ENCODE measurements around the gene HLCS. TPM values are rescaled to one million over a fixed set of nuclear protein-coding genes. Genes with fewer than 3 reads are reported as not detected.
A peak's percentile ranks its signal among the peaks of the same experiment; 100 is the strongest.

Gene HLCS
- total and polyA plus RNA-seq, 2 of the 4 experiments (the other 2 are of a cell fraction): 10.6 to 21.0 TPM

DNA sequence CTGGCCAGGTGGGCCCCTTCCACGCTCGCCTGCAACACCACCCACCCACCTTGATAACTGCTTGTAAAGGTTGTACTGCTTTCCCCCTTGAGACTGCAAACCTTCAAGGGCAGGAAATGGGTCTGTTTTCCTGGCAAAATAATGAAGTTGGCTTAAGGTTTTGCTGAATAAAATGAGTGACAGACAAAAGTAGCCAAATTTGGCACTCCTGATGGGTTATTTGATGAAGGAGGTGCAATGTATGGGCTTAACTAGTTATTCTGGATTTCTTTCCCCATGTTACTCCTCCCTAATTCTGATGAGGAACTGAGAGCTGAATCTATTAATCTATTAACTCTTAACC lies 14.6 kb upstream of the HLCS start:
- H3K4me3 ChIP-seq (ENCODE audit: insufficient read depth, low read depth, low read length): no peak overlapping the region; the same call in 1 of the 2 replicates
- no peak overlapping the region for H3K4ac ChIP-seq (ENCODE audit: low read depth, low read length)
- H4K8ac ChIP-seq (ENCODE audit: low read depth in 2 of 2, low read length in 2 of 2): 0 out of 4 replicates have a peak overlapping the region, but pooled peaks of 1 of the 2 experiments have one; percentile 24
- H2AK9ac ChIP-seq (replicated peaks; ENCODE audit: low read depth, low read length, poor library complexity): no peak overlapping the region
- no peak overlapping the region for H4K5ac ChIP-seq (ENCODE audit: low read depth, low read length)
- H4K91ac ChIP-seq (ENCODE audit: insufficient read depth, low read depth, low read length): no peak overlapping the region
- peak overlapping the region; percentile 88 for H2AFZ ChIP-seq (replicated peaks; ENCODE audit: low read length, poor library complexity)
- no peak overlapping the region for H3K18ac ChIP-seq (ENCODE audit: low read depth, low read length)
- in situ Hi-C loops (cut with MboI; ENCODE audit: low sequenced_read_pairs): no loop called here
- TF ChIP-seq, protein P1, sequence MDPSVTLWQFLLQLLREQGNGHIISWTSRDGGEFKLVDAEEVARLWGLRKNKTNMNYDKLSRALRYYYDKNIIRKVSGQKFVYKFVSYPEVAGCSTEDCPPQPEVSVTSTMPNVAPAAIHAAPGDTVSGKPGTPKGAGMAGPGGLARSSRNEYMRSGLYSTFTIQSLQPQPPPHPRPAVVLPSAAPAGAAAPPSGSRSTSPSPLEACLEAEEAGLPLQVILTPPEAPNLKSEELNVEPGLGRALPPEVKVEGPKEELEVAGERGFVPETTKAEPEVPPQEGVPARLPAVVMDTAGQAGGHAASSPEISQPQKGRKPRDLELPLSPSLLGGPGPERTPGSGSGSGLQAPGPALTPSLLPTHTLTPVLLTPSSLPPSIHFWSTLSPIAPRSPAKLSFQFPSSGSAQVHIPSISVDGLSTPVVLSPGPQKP (IDR thresholded peaks at IDR 0.05; ENCODE audit: borderline replicate concordance, low read depth, low read length): no peak
- no peak for TF ChIP-seq RFX5 (IDR thresholded peaks at IDR 0.05; ENCODE audit: low read depth, low read length)
- no peak for TF ChIP-seq MXI1 (IDR thresholded peaks at IDR 0.05; ENCODE audit: borderline replicate concordance, low read depth, low read length)
- no peak for TF ChIP-seq BHLHE40 (IDR thresholded peaks at IDR 0.05; ENCODE audit: low read depth, low read length)
- TF ChIP-seq POLR2A (IDR thresholded peaks at IDR 0.05; ENCODE audit: low read depth, low read length): no peak
- TF ChIP-seq CTCF (conservative IDR thresholded peaks at IDR 0.05; ENCODE audit: low read depth, low read length): no peak
- no peak for TF ChIP-seq FOS (IDR thresholded peaks at IDR 0.05; ENCODE audit: low read depth, low read length)
- H3K36me3 ChIP-seq (ENCODE audit: control insufficient read depth, insufficient read depth, low read length): no peaks in the 10 kb centered on the region
- H3K23ac ChIP-seq (ENCODE audit: low read depth, low read length): no peak overlapping the region
- peak overlapping the region; percentile 62; the same call in 1 of the 2 replicates for H3K4me2 ChIP-seq (ENCODE audit: low read depth, low read length)
- no peak overlapping the region for H2AK5ac ChIP-seq (ENCODE audit: low read depth, low read length)
- H3K9ac ChIP-seq (ENCODE audit: low read depth, low read length): no peak overlapping the region
- no TSS peak for BruUV-seq (replicated peaks)
- H2BK20ac ChIP-seq (ENCODE audit: low read depth, low read length): no peak overlapping the region
- intact Hi-C loops (cut with micrococcal nuclease): no loop called here
- H3K4me1 ChIP-seq (ENCODE audit: control insufficient read depth, insufficient read depth, low read length): peaks cover 5% of the 10 kb centered on the region
- DNase-seq (no peak), ATAC-seq (ENCODE audit: low read depth) (no peak)
- no CpG with 5 or more reads among the region's 2 CpGs for WGBS, 2 experiments (ENCODE audit: extremely low coverage in 2 of 2, insufficient read length in 1 of 2)
- ChIA-PET CTCF (no interaction called here), POLR2A (ENCODE audit: unreplicated experiment) (no interaction called here)
- 0 out of 2 replicates have a peak, but pooled peaks cover 4% of the 10 kb centered on the region for H3K9me1 ChIP-seq (ENCODE audit: insufficient read depth, low read length)
- dilution Hi-C loops (cut with HindIII; ENCODE audit: low sequenced_read_pairs, unreplicated experiment): no loop called here
- no peaks in the 10 kb centered on the region for H3K9me3 ChIP-seq (ENCODE audit: control insufficient read depth, insufficient read depth, low read length)
- no peak overlapping the region for H3K14ac ChIP-seq (replicated peaks; ENCODE audit: low read depth, low read length)
- no peak overlapping the region for H2BK15ac ChIP-seq (ENCODE audit: low read depth, low read length)
- H3K27ac ChIP-seq (ENCODE audit: insufficient read depth, low read length): no peak overlapping the region
- no peaks in the 10 kb centered on the region; the same call in 1 of the 2 replicates for H3K27me3 ChIP-seq (ENCODE audit: control insufficient read depth, insufficient read depth, low read length)
- H3K79me1 ChIP-seq (ENCODE audit: low read depth in 1 of 2, low read length in 2 of 2): peaks cover 0 to 6% of the 10 kb centered on the region in 2 experiments; a peak in 1 of 4 replicates
- no peak overlapping the region for H2BK5ac ChIP-seq (ENCODE audit: low read depth, low read length, poor library complexity, severe bottlenecking)
- H3K56ac ChIP-seq (ENCODE audit: extremely low read depth, insufficient read depth, low read length): no peak overlapping the region
- no peaks in the 10 kb centered on the region for H4K20me1 ChIP-seq (ENCODE audit: insufficient read depth, low read length)
- H2BK120ac ChIP-seq (ENCODE audit: low read depth, low read length): no peak overlapping the region

All from IMR-90 (cell line).